HG03460 (cell line): ENCODE measurements around the gene ZCCHC2.

Experiments
- ATAC-seq: cut with Tn5 transposase; IDR thresholded peaks from one replicate; pipeline ENCODE4 v1.9.1; 2021; ENCODE audit not compliant: unreplicated experiment

Gene ZCCHC2

GRCh38 chr18:62522504-62523254 is at the start of gene ZCCHC2:
Gene ZCCHC2 (plus strand): TSS chr18:62523025. CDS start chr18:62523425, 400 bp downstream.
- peak; percentile 62 for ATAC-seq

GRCh38 chr18:62479574-62479973 is 43.3 kb upstream of the ZCCHC2 start:
- no peak for ATAC-seq

- no peak for ATAC-seq
Observed at GRCh38 chr18:62480927-62481326, 41.9 kb upstream of the ZCCHC2 start.

GRCh38 chr18:62484941-62485340 is 37.9 kb upstream of the ZCCHC2 start:
- ATAC-seq: no peak

- no peak for ATAC-seq
Observed at GRCh38 chr18:62485684-62486083, 37.1 kb upstream of the ZCCHC2 start.

- peak; percentile 62 for ATAC-seq
Observed at GRCh38 chr18:62486290-62486964, 36.4 kb upstream of the ZCCHC2 start.

GRCh38 chr18:62487161-62487560 is 35.7 kb upstream of the ZCCHC2 start:
- no peak for ATAC-seq

GRCh38 chr18:62490967-62491695 is 31.7 kb upstream of the ZCCHC2 start:
- ATAC-seq: no peak

GRCh38 chr18:62493033-62493862 is 29.6 kb upstream of the ZCCHC2 start:
- no peak for ATAC-seq

GRCh38 chr18:62494764-62495163 is 28.1 kb upstream of the ZCCHC2 start:
- no peak for ATAC-seq

- no peak for ATAC-seq
Observed at GRCh38 chr18:62496262-62496661, 26.6 kb upstream of the ZCCHC2 start.

GRCh38 chr18:62497190-62497772 is 25.5 kb upstream of the ZCCHC2 start:
- no peak for ATAC-seq

- ATAC-seq: no peak
Observed at GRCh38 chr18:62498616-62499262, 24.1 kb upstream of the ZCCHC2 start.

GRCh38 chr18:62499263-62499650 is 23.6 kb upstream of the ZCCHC2 start:
- no peak for ATAC-seq

GRCh38 chr18:62500174-62500573 is 22.7 kb upstream of the ZCCHC2 start:
- ATAC-seq: no peak

GRCh38 chr18:62500966-62501591 is 21.7 kb upstream of the ZCCHC2 start:
- no peak for ATAC-seq

- ATAC-seq: peak; percentile 83
Observed at GRCh38 chr18:62505669-62506494, 16.9 kb upstream of the ZCCHC2 start.

GRCh38 chr18:62506495-62507143 is 16.2 kb upstream of the ZCCHC2 start:
- peak; percentile 8 for ATAC-seq
